Thymus (tissue), 11 donors: ENCODE data around the gene HS2ST1. TPM values are rescaled to one million over a fixed set of nuclear protein-coding genes. Genes with fewer than 3 reads are reported as not detected.
"Not testable (repeated sequence)": the region's sequence is repeated elsewhere in the genome, so short reads cannot be mapped to it uniquely, and the experiment has no call there.

Experiments used
- DNase-seq, 9 donors: peaks; one replicate each; pipeline ENCODE4 v3.0.0-alpha.2; 2013; ENCODE audit warnings: low spot score in 9 of 9, low read depth in 6 of 9, missing footprints in 1 of 9
- H3K27ac ChIP-seq, 2 donors: one replicate each; pipeline ENCODE4 v1.5.1; 2013; ENCODE audit warnings: control low read depth in 1 of 2, low read depth in 1 of 2, low read length in 1 of 2, mild to moderate bottlenecking in 1 of 2, moderate library complexity in 1 of 2
- H3K27me3 ChIP-seq, 2 donors: one replicate each; pipeline ENCODE4 v1.5.1; 2013; ENCODE audit warnings: low read length in 1 of 2; ENCODE audit not compliant: control insufficient read depth in 2 of 2, insufficient read depth in 1 of 2
- H3K36me3 ChIP-seq, 2 donors: one replicate each; pipeline ENCODE4 v1.5.1; 2013; ENCODE audit warnings: low read length in 1 of 2, mild to moderate bottlenecking in 1 of 2, moderate library complexity in 1 of 2; ENCODE audit not compliant: control insufficient read depth in 2 of 2, insufficient read depth in 2 of 2
- H3K4me1 ChIP-seq, 2 donors: one replicate each; pipeline ENCODE4 v1.5.1; 2013; ENCODE audit warnings: low read length in 2 of 2; ENCODE audit not compliant: control insufficient read depth in 2 of 2, insufficient read depth in 2 of 2
- H3K4me3 ChIP-seq, 2 donors: one replicate each; pipeline ENCODE4 v1.5.1; 2013; ENCODE audit warnings: low read length in 2 of 2, control low read depth in 1 of 2, mild to moderate bottlenecking in 1 of 2
- H3K9me3 ChIP-seq, 2 donors: one replicate each; pipeline ENCODE4 v1.5.1; 2013; ENCODE audit warnings: low read length in 1 of 2, mild to moderate bottlenecking in 1 of 2; ENCODE audit not compliant: control insufficient read depth in 2 of 2, insufficient read depth in 1 of 2
- WGBS: extraction: QIAGEN DNeasy Blood & Tissue Kit; methylation state at CpG from one replicate; pipeline ENCODE4 v1.1.7; 2013; 5-methylcytosine and 5-hydroxymethylcytosine counted together
- polyA plus RNA-seq: library from polyadenylated mRNA; stranded (reverse); fragments of 200-250 nt; gene quantifications from one replicate; pipeline ENCODE4 v1.2.3, GENCODE V29; 2013
- total RNA-seq: library from RNA; stranded (reverse); fragments of 120-200 nt; gene quantifications from one replicate; pipeline ENCODE4 v1.2.4, GENCODE V29; 2013
- donor health status: healthy.

Gene HS2ST1
- total and polyA plus RNA-seq, 2 donors: 9.7 to 11.5 TPM

- not testable (repeated sequence) for H3K4me1 ChIP-seq, H3K27ac ChIP-seq, H3K27me3 ChIP-seq, H3K9me3 ChIP-seq, H3K4me3 ChIP-seq, DNase-seq, H3K36me3 ChIP-seq
- WGBS: 87% methylated on average over 3 of the region's 3 CpGs
Observed at GRCh38 chr1:86989690-86990089, 75.3 kb downstream of the HS2ST1 start.

GRCh38 chr1:86990826-86991225 lies 76.4 kb downstream of the HS2ST1 start:
- no peak overlapping the region for H3K4me3 ChIP-seq
- H3K4me1 ChIP-seq: peaks cover 0 to 4% of the 10 kb centered on the region in 2 donors
- no peak for DNase-seq
- H3K9me3 ChIP-seq: no peaks in the 10 kb centered on the region
- no peaks in the 10 kb centered on the region for H3K27me3 ChIP-seq
- no peak overlapping the region for H3K27ac ChIP-seq
- WGBS: 98% methylated on average over 2 of the region's 2 CpGs
- no peaks in the 10 kb centered on the region for H3K36me3 ChIP-seq

- no peaks in the 10 kb centered on the region for H3K27me3 ChIP-seq
- no peak overlapping the region for H3K4me3 ChIP-seq
- peaks cover 0 to 4% of the 10 kb centered on the region in 2 donors for H3K4me1 ChIP-seq
- H3K27ac ChIP-seq: no peak overlapping the region
- WGBS: 98% methylated on average over 6 of the region's 6 CpGs
- no peak for DNase-seq
- H3K36me3 ChIP-seq: no peaks in the 10 kb centered on the region
- H3K9me3 ChIP-seq: no peaks in the 10 kb centered on the region
Observed at GRCh38 chr1:86991549-86992186, 77.2 kb downstream of the HS2ST1 start.

- H3K27ac ChIP-seq: no peak overlapping the region
- no peak overlapping the region for H3K4me3 ChIP-seq
- DNase-seq: no peak
- no peaks in the 10 kb centered on the region for H3K9me3 ChIP-seq
- H3K4me1 ChIP-seq: no peaks in the 10 kb centered on the region
- WGBS: 91% methylated on average over 2 of the region's 2 CpGs
- no peaks in the 10 kb centered on the region for H3K36me3 ChIP-seq
- H3K27me3 ChIP-seq: no peaks in the 10 kb centered on the region
Observed at GRCh38 chr1:86992861-86993260, 78.4 kb downstream of the HS2ST1 start.

- WGBS: 97% methylated on average over 4 of the region's 4 CpGs
- H3K4me1 ChIP-seq: no peaks in the 10 kb centered on the region
- H3K27me3 ChIP-seq: no peaks in the 10 kb centered on the region
- H3K4me3 ChIP-seq: no peak overlapping the region
- DNase-seq: no peak
- no peaks in the 10 kb centered on the region for H3K9me3 ChIP-seq
- H3K27ac ChIP-seq: no peak overlapping the region
- H3K36me3 ChIP-seq: no peaks in the 10 kb centered on the region
Observed at GRCh38 chr1:86993269-86993985, 79.0 kb downstream of the HS2ST1 start.

- Histone ChIP-seq H3K4me3 (no peak overlapping the region), H3K36me3 (no peaks in the 10 kb centered on the region), H3K4me1 (no peaks in the 10 kb centered on the region), H3K27ac (no peak overlapping the region), H3K9me3 (no peaks in the 10 kb centered on the region), H3K27me3 (no peaks in the 10 kb centered on the region)
- no peak for DNase-seq
Observed at GRCh38 chr1:86994061-86994460, 79.6 kb downstream of the HS2ST1 start.

GRCh38 chr1:86997538-86997937 lies 83.1 kb downstream of the HS2ST1 start:
- DNase-seq: no peak
- WGBS: 89% methylated on average over 1 of the region's 1 CpG
- Histone ChIP-seq H3K4me3 (no peak overlapping the region), H3K27ac (no peak overlapping the region), H3K36me3 (no peaks in the 10 kb centered on the region), H3K9me3 (no peaks in the 10 kb centered on the region), H3K4me1 (no peaks in the 10 kb centered on the region), H3K27me3 (no peaks in the 10 kb centered on the region)

GRCh38 chr1:86998280-86998679 lies 83.8 kb downstream of the HS2ST1 start:
- Histone ChIP-seq H3K27ac (no peak overlapping the region), H3K36me3 (no peaks in the 10 kb centered on the region), H3K4me1 (no peaks in the 10 kb centered on the region), H3K4me3 (no peak overlapping the region), H3K9me3 (no peaks in the 10 kb centered on the region), H3K27me3 (no peaks in the 10 kb centered on the region)
- over 99% methylated on average over 3 of the region's 3 CpGs for WGBS
- DNase-seq: no peak

- no peak for DNase-seq
- no peaks in the 10 kb centered on the region for H3K9me3 ChIP-seq
Observed at GRCh38 chr1:86998727-86999126, 84.3 kb downstream of the HS2ST1 start.

More at GRCh38 chr1:86998727-86999126, 84.3 kb downstream of the HS2ST1 start:
- Histone ChIP-seq H3K27me3 (no peaks in the 10 kb centered on the region), H3K36me3 (no peaks in the 10 kb centered on the region), H3K4me3 (no peak overlapping the region), H3K27ac (no peak overlapping the region), H3K4me1 (no peaks in the 10 kb centered on the region)
